Aortic smooth muscle cell (primary cell): ENCODE data around the gene MTFMT. TPM values are rescaled to one million over a fixed set of nuclear protein-coding genes. Genes with fewer than 3 reads are reported as not detected.

Source experiments
- total RNA-seq: library from RNA; depleted of rRNA; stranded (reverse); fragments of >200 nt; gene quantifications from 2 replicates; pipeline ENCODE4 v1.2.3, GENCODE V29; 2014

The MTFMT gene
- 9.3 and 14.3 TPM in 2 replicates for total RNA-seq

DNA sequence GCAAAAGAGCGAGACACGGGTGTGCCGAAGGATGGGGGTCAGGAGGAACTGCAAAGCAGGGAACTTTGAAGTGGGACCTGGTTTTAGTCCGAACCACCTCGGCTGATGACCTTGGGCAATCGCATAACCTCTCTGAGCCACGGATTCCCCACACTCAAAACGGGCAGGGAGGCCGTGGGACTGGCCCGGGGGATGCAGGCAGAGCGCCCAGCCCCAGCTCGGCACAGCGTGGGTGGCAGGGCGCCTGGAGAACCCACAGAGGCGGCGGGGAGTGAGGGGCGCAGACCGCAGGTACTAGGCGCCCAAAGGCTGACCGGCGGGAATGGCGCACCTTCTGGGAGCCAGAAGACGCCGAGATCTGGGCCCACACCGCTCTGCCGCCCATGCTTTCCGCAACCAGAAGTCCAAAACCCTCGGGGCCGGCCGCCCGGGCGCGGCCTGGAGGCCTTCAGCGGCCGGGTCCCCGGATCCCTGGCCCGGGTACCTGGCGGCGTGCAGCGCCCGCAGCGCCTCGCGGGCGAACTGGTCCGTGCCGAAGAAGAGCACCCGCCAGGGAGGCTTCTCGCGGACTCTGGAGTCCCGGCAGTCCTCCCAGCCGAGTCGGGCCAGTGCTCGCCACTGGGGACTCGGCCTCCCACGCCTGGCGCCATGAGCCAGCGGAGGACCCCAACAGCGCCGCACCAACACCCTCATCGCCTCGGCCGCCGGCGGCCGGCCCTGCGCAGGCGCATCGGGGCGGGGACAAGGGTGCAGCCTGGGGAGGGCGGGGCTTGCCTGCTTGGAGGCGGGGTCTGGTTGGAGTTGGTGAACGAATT is at the start of gene MTFMT:
Gene MTFMT, minus strand, starts transcription at position 719 of the 815 bp plus-strand sequence. Its CDS starts 26 bp downstream, at position 693.

GRCh38 chr15:65076486-65077290 is 47.2 kb upstream of the MTFMT start, which contains the start of gene KBTBD13:
TSS of gene KBTBD13 (plus strand) at chr15:65076746. CDS start at chr15:65076816, 70 bp downstream.

DNA sequence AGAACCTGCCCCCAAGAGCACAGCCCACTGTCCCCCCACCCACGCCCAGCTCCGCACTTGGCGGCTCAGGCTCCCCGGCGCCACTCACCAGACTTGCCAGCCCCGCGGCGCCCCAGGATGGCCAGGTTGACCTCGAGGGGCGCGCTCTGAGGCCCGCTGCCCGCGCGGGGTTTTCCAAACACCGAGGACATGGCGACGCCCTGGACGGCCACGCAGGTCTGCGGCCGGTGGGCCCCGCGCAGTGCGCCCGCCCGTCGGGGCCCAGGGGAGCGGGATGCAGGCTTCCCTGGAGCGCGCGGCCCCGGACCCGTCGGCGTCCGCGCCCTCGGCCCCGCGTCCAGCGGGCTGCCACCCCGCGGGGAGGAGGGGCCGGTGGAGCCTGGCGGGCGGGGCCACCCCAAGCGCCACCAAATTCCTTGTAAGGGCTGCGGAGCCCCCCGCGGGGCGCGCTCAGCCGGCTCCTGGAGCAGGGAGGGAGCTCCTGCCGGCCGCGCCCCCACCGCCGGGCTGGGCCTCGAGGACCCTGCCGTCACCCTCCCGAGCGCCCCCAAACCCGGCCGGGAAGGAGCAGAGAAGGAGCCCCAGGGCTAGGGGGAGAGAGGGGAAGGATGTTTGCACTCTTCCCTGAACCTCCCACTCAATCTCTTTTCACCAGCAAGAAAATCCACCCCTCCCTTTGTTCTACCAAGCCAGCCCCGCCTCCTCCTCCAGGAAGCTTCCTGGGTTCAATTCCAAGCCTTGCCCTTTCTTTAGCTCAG is 38.4 kb upstream of the MTFMT start, which contains the start of gene RASL12:
Gene RASL12, minus strand, starts transcription at position 347 of the 758 bp plus-strand sequence. Its CDS starts 156 bp downstream, at position 191.

GRCh38 chr15:65044724-65045481 is 15.5 kb upstream of the MTFMT start, which contains the start of gene SLC51B:
TSS of gene SLC51B (plus strand) at chr15:65045387. CDS start at chr15:65050005, 4,618 bp downstream.

DNA sequence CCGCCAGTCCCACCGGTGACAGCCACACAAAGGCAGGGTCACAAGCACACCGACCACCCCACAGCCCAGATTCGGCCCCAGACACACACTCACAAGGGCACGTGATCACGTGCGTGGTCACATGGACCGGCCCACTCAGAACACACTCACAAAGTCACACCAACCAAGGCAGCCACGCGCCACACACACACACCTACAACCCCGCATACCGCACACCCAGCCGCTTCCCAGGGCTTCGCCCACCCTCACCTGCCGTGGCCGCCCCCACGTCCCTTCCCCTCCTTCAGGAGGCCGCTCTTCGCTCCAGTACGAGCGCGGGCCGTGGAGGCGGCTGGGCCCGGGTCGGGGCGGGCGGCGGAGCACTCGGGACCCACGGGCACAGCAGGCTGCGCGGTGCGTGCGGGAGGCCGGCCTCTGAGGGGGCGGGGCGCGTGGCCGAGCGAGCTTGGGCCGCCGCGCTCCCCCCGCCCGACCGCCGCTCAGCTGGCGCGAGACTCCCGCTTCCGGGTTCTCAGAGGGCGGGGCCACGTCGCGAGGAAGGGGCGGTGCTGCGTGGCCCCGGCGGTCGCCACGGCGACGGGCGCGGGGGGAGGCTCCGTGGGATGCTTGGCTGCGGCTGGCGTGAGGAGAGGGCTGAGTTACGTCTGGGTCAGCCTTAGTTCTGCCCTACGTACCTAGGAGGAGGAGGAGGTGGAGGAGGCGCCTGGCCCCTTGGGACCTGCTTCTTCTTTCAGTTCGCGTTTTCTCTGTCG is 39.8 kb downstream of the MTFMT start, which contains the start of gene SPG21:
Gene SPG21, minus strand, starts transcription at position 499 of the 752 bp plus-strand sequence. CDS start 6,345 bp downstream, outside the sequence.

Other genes starting within 250 kb of the MTFMT start
- 7.5 and 8.1 TPM in 2 replicates for gene PIF1, start 204.0 kb downstream of the MTFMT start, total RNA-seq
- gene PLEKHO2, start 187.7 kb downstream of the MTFMT start, total RNA-seq: 27.9 and 29.3 TPM in 2 replicates
- 6.7 and 7.3 TPM in 2 replicates for gene ANKDD1A, start 117.7 kb downstream of the MTFMT start, total RNA-seq
- gene SPG21, start 39.7 kb downstream of the MTFMT start, total RNA-seq: 53.9 and 68.5 TPM in 2 replicates
- gene SLC51B, start 15.7 kb upstream of the MTFMT start, total RNA-seq: not detected in 2 replicates
- 0.06 TPM in 1 of 2 replicates, not detected in the other for gene RASL12, start 38.4 kb upstream of the MTFMT start, total RNA-seq
- gene KBTBD13, start 47.1 kb upstream of the MTFMT start, total RNA-seq: not detected in 2 replicates
- gene UBAP1L, start 85.6 kb upstream of the MTFMT start, total RNA-seq: 1.2 TPM in 2 replicates
- gene PDCD7, start 104.2 kb upstream of the MTFMT start, total RNA-seq: 12.0 and 12.3 TPM in 2 replicates
- 37.7 and 47.5 TPM in 2 replicates for gene CLPX, start 155.7 kb upstream of the MTFMT start, total RNA-seq
- not detected in 2 replicates for gene CILP, start 181.8 kb upstream of the MTFMT start, total RNA-seq